IPS-20b (cell line): ENCODE results near the gene SDE2.
"Not testable (repeated sequence)": the region's sequence is repeated elsewhere in the genome, so short reads cannot be mapped to it uniquely, and the experiment has no call there.

Experiments used
- H3K27ac ChIP-seq: one replicate; pipeline ENCODE4 v1.5.1; 2013; ENCODE audit warnings: low read length
- H3K27me3 ChIP-seq: 2 replicates; pipeline ENCODE4 v1.6.1; 2013; ENCODE audit warnings: mild to moderate bottlenecking, low read length, inconsistent platforms; ENCODE audit not compliant: insufficient read depth
- H3K36me3 ChIP-seq: 2 replicates; pipeline ENCODE4 v1.6.1; 2013; ENCODE audit warnings: low read depth, mild to moderate bottlenecking, inconsistent platforms, low read length, moderate library complexity; ENCODE audit not compliant: insufficient read depth
- H3K4me1 ChIP-seq: 2 replicates; pipeline ENCODE4 v1.6.1; 2013; ENCODE audit warnings: mild to moderate bottlenecking, control low read depth, inconsistent platforms, low read length, moderate library complexity; ENCODE audit not compliant: insufficient read depth
- H3K4me3 ChIP-seq: 2 replicates; pipeline ENCODE4 v1.5.1; 2013; ENCODE audit warnings: mild to moderate bottlenecking, low read length, inconsistent platforms
- H3K9ac ChIP-seq: 2 replicates; pipeline ENCODE4 v1.6.1; 2013; ENCODE audit warnings: low read depth, mild to moderate bottlenecking, inconsistent platforms, low read length, moderate library complexity
- H3K9me3 ChIP-seq: 2 replicates; pipeline ENCODE4 v1.6.1; 2013; ENCODE audit warnings: mild to moderate bottlenecking, low read depth, low read length, inconsistent platforms; ENCODE audit not compliant: insufficient read depth

Gene SDE2

GRCh38 chr1:226003502-226004170, 4.5 kb upstream of the SDE2 start:
- Histone ChIP-seq H3K27ac (no peak overlapping the region), H3K4me3 (no peak overlapping the region), H3K36me3 (no peaks in the 10 kb centered on the region), H3K9ac (no peak overlapping the region), H3K9me3 (no peaks in the 10 kb centered on the region), H3K27me3 (no peaks in the 10 kb centered on the region), H3K4me1 (peaks cover 13% of the 10 kb centered on the region)

- Histone ChIP-seq H3K36me3 (no peaks in the 10 kb centered on the region), H3K4me3 (no peak overlapping the region), H3K27me3 (no peaks in the 10 kb centered on the region), H3K9ac (0 out of 2 replicates have a peak overlapping the region, but pooled peaks have one; percentile 31), H3K9me3 (no peaks in the 10 kb centered on the region), H3K4me1 (peaks cover 16% of the 10 kb centered on the region), H3K27ac (no peak overlapping the region)
Observed at GRCh38 chr1:226002667-226003501, 3.7 kb upstream of the SDE2 start.

GRCh38 chr1:226001963-226002666, 3.0 kb upstream of the SDE2 start:
- Histone ChIP-seq H3K9ac (no peak overlapping the region), H3K36me3 (no peaks in the 10 kb centered on the region), H3K9me3 (no peaks in the 10 kb centered on the region), H3K4me3 (no peak overlapping the region), H3K27ac (no peak overlapping the region), H3K27me3 (no peaks in the 10 kb centered on the region), H3K4me1 (peaks cover 16% of the 10 kb centered on the region)

- H3K27ac ChIP-seq: no peak overlapping the region
Observed at GRCh38 chr1:226001088-226001487, 1.9 kb upstream of the SDE2 start.

GRCh38 chr1:226000493-226001081, 1.4 kb upstream of the SDE2 start:
- H3K27me3 ChIP-seq, H3K27ac ChIP-seq, H3K9me3 ChIP-seq, H3K9ac ChIP-seq, H3K36me3 ChIP-seq, H3K4me3 ChIP-seq: not testable (repeated sequence)
- peaks cover 16% of the 10 kb centered on the region for H3K4me1 ChIP-seq

More at GRCh38 chr1:226001088-226001487, 1.9 kb upstream of the SDE2 start:
- H3K9me3 ChIP-seq: no peaks in the 10 kb centered on the region
- no peaks in the 10 kb centered on the region for H3K27me3 ChIP-seq
- H3K9ac ChIP-seq: no peak overlapping the region
- peaks cover 16% of the 10 kb centered on the region for H3K4me1 ChIP-seq
- H3K36me3 ChIP-seq: no peaks in the 10 kb centered on the region
- no peak overlapping the region for H3K4me3 ChIP-seq

GRCh38 chr1:225999912-226000337, 782 bp upstream of the SDE2 start:
- H3K4me1 ChIP-seq: peaks cover 16% of the 10 kb centered on the region

GRCh38 chr1:225998560-225999226, 450 bp downstream of the SDE2 start:
- H3K4me1 ChIP-seq: peaks cover 16% of the 10 kb centered on the region
- H3K27me3 ChIP-seq: no peaks in the 10 kb centered on the region
- peaks cover 15% of the 10 kb centered on the region for H3K36me3 ChIP-seq
- no peak overlapping the region for H3K27ac ChIP-seq
- peak overlapping the region; percentile 86 for H3K9ac ChIP-seq
- H3K9me3 ChIP-seq: no peaks in the 10 kb centered on the region
- H3K4me3 ChIP-seq: peak overlapping the region; percentile 94

More at GRCh38 chr1:225999912-226000337, 782 bp upstream of the SDE2 start:
- peaks cover 4% of the 10 kb centered on the region for H3K36me3 ChIP-seq
- H3K9ac ChIP-seq: peak overlapping the region; percentile 82; the same call in 1 of the 2 replicates
- H3K4me3 ChIP-seq: peak overlapping the region; percentile 69
- H3K9me3 ChIP-seq: no peaks in the 10 kb centered on the region
- no peaks in the 10 kb centered on the region for H3K27me3 ChIP-seq
- H3K27ac ChIP-seq: peak overlapping the region; percentile 65

GRCh38 chr1:225996946-225997545, 2.1 kb downstream of the SDE2 start:
- H3K27me3 ChIP-seq: no peaks in the 10 kb centered on the region
- H3K27ac ChIP-seq: no peak overlapping the region
- peaks cover 10% of the 10 kb centered on the region for H3K4me1 ChIP-seq
- no peaks in the 10 kb centered on the region for H3K9me3 ChIP-seq
- peaks cover 26% of the 10 kb centered on the region for H3K36me3 ChIP-seq
- H3K4me3 ChIP-seq: no peak overlapping the region
- H3K9ac ChIP-seq: no peak overlapping the region

GRCh38 chr1:225995919-225996864, 3.0 kb downstream of the SDE2 start:
- Histone ChIP-seq H3K27ac (no peak overlapping the region), H3K4me1 (peaks cover 10% of the 10 kb centered on the region), H3K9ac (no peak overlapping the region), H3K27me3 (no peaks in the 10 kb centered on the region), H3K4me3 (no peak overlapping the region), H3K9me3 (no peaks in the 10 kb centered on the region), H3K36me3 (peaks cover 34% of the 10 kb centered on the region)
